ENCODE data around the gene KCTD20.

Gene KCTD20

GRCh38 chr6:36504982-36505381 lies 62.2 kb downstream of the KCTD20 start:
- H3K36me3 ChIP-seq (ENCODE audit: control insufficient read depth in 1 of 2, insufficient read depth in 2 of 2, low read length in 2 of 2) = peaks cover 10 to 13% of the 10 kb centered on the region in 2 donors
- no peak overlapping the region for H3K9ac ChIP-seq (ENCODE audit: low read depth in 1 of 2, low read length in 2 of 2)
- H3K4me3 ChIP-seq (ENCODE audit: low read depth in 1 of 2, low read length in 2 of 2) = no peak overlapping the region
- H3K9me3 ChIP-seq (ENCODE audit: control insufficient read depth in 1 of 2, low read length in 2 of 2) = no peaks in the 10 kb centered on the region
- H3K27ac ChIP-seq (ENCODE audit: low read depth, low read length) = no peak overlapping the region
- H3K4me1 ChIP-seq (ENCODE audit: control insufficient read depth in 1 of 2, insufficient read depth in 2 of 2, low read length in 2 of 2) = peaks cover 30 to 48% of the 10 kb centered on the region in 2 donors
- no peaks in the 10 kb centered on the region for H3K27me3 ChIP-seq (ENCODE audit: control insufficient read depth in 1 of 2, insufficient read depth in 2 of 2, low read length in 2 of 2)

- no peak overlapping the region for H3K9ac ChIP-seq (ENCODE audit: low read depth in 1 of 2, low read length in 2 of 2)
- H3K27ac ChIP-seq (ENCODE audit: low read depth, low read length) = no peak overlapping the region
- H3K36me3 ChIP-seq (ENCODE audit: control insufficient read depth in 1 of 2, insufficient read depth in 2 of 2, low read length in 2 of 2) = peaks cover 19 to 22% of the 10 kb centered on the region in 2 donors
- peaks cover 30 to 55% of the 10 kb centered on the region in 2 donors for H3K4me1 ChIP-seq (ENCODE audit: control insufficient read depth in 1 of 2, insufficient read depth in 2 of 2, low read length in 2 of 2)
- H3K9me3 ChIP-seq (ENCODE audit: control insufficient read depth in 1 of 2, low read length in 2 of 2) = no peaks in the 10 kb centered on the region
- H3K4me3 ChIP-seq (ENCODE audit: low read depth in 1 of 2, low read length in 2 of 2) = no peak overlapping the region
- no peaks in the 10 kb centered on the region for H3K27me3 ChIP-seq (ENCODE audit: control insufficient read depth in 1 of 2, insufficient read depth in 2 of 2, low read length in 2 of 2)
Measured at GRCh38 chr6:36505744-36506534, 63.1 kb downstream of the KCTD20 start.

GRCh38 chr6:36506611-36507010 lies 63.8 kb downstream of the KCTD20 start:
- Histone ChIP-seq H3K9me3 (ENCODE audit: control insufficient read depth in 1 of 2, low read length in 2 of 2) (no peaks in the 10 kb centered on the region), H3K4me1 (ENCODE audit: control insufficient read depth in 1 of 2, insufficient read depth in 2 of 2, low read length in 2 of 2) (peaks cover 30 to 56% of the 10 kb centered on the region in 2 donors), H3K4me3 (ENCODE audit: low read depth in 1 of 2, low read length in 2 of 2) (no peak overlapping the region), H3K9ac (ENCODE audit: low read depth in 1 of 2, low read length in 2 of 2) (no peak overlapping the region), H3K36me3 (ENCODE audit: control insufficient read depth in 1 of 2, insufficient read depth in 2 of 2, low read length in 2 of 2) (peaks cover 21 to 24% of the 10 kb centered on the region in 2 donors), H3K27me3 (ENCODE audit: control insufficient read depth in 1 of 2, insufficient read depth in 2 of 2, low read length in 2 of 2) (no peaks in the 10 kb centered on the region), H3K27ac (ENCODE audit: low read depth, low read length) (no peak overlapping the region)

- H3K9me3 ChIP-seq (ENCODE audit: control insufficient read depth in 1 of 2, low read length in 2 of 2) = no peaks in the 10 kb centered on the region
- peaks cover 24 to 25% of the 10 kb centered on the region in 2 donors for H3K36me3 ChIP-seq (ENCODE audit: control insufficient read depth in 1 of 2, insufficient read depth in 2 of 2, low read length in 2 of 2)
- no peak overlapping the region for H3K27ac ChIP-seq (ENCODE audit: low read depth, low read length)
- H3K4me1 ChIP-seq (ENCODE audit: control insufficient read depth in 1 of 2, insufficient read depth in 2 of 2, low read length in 2 of 2) = peaks cover 32 to 52% of the 10 kb centered on the region in 2 donors
- H3K4me3 ChIP-seq (ENCODE audit: low read depth in 1 of 2, low read length in 2 of 2) = no peak overlapping the region
- no peak overlapping the region for H3K9ac ChIP-seq (ENCODE audit: low read depth in 1 of 2, low read length in 2 of 2)
- H3K27me3 ChIP-seq (ENCODE audit: control insufficient read depth in 1 of 2, insufficient read depth in 2 of 2, low read length in 2 of 2) = no peaks in the 10 kb centered on the region
Measured at GRCh38 chr6:36508532-36508931, 65.7 kb downstream of the KCTD20 start.

- H3K4me1 ChIP-seq (ENCODE audit: control insufficient read depth in 1 of 2, insufficient read depth in 2 of 2, low read length in 2 of 2) = peaks cover 26 to 43% of the 10 kb centered on the region in 2 donors
Measured at GRCh38 chr6:36510365-36510764, 67.6 kb downstream of the KCTD20 start.

GRCh38 chr6:36514554-36515456 lies 72.0 kb downstream of the KCTD20 start:
- H3K9me3 ChIP-seq (ENCODE audit: control insufficient read depth in 1 of 2, low read length in 2 of 2) = no peaks in the 10 kb centered on the region
- peaks cover 9 to 33% of the 10 kb centered on the region in 2 donors for H3K4me1 ChIP-seq (ENCODE audit: control insufficient read depth in 1 of 2, insufficient read depth in 2 of 2, low read length in 2 of 2)
- H3K9ac ChIP-seq (ENCODE audit: low read depth in 1 of 2, low read length in 2 of 2) = peak overlapping the region in 1 of 2 donors; percentile 5
- H3K36me3 ChIP-seq (ENCODE audit: control insufficient read depth in 1 of 2, insufficient read depth in 2 of 2, low read length in 2 of 2) = peaks cover 20 to 38% of the 10 kb centered on the region in 2 donors
- H3K27me3 ChIP-seq (ENCODE audit: control insufficient read depth in 1 of 2, insufficient read depth in 2 of 2, low read length in 2 of 2) = no peaks in the 10 kb centered on the region
- peak overlapping the region in 1 of 2 donors; percentile 27 for H3K4me3 ChIP-seq (ENCODE audit: low read depth in 1 of 2, low read length in 2 of 2)
- no peak overlapping the region for H3K27ac ChIP-seq (ENCODE audit: low read depth, low read length)

More at GRCh38 chr6:36510365-36510764, 67.6 kb downstream of the KCTD20 start:
- Histone ChIP-seq H3K9ac (ENCODE audit: low read depth in 1 of 2, low read length in 2 of 2) (no peak overlapping the region), H3K9me3 (ENCODE audit: control insufficient read depth in 1 of 2, low read length in 2 of 2) (no peaks in the 10 kb centered on the region), H3K27ac (ENCODE audit: low read depth, low read length) (no peak overlapping the region), H3K36me3 (ENCODE audit: control insufficient read depth in 1 of 2, insufficient read depth in 2 of 2, low read length in 2 of 2) (peaks cover 25% of the 10 kb centered on the region in 2 donors), H3K27me3 (ENCODE audit: control insufficient read depth in 1 of 2, insufficient read depth in 2 of 2, low read length in 2 of 2) (no peaks in the 10 kb centered on the region), H3K4me3 (ENCODE audit: low read depth in 1 of 2, low read length in 2 of 2) (no peak overlapping the region)

GRCh38 chr6:36515844-36516243 lies 73.0 kb downstream of the KCTD20 start:
- Histone ChIP-seq H3K9me3 (ENCODE audit: control insufficient read depth in 1 of 2, low read length in 2 of 2) (no peaks in the 10 kb centered on the region), H3K36me3 (ENCODE audit: control insufficient read depth in 1 of 2, insufficient read depth in 2 of 2, low read length in 2 of 2) (peaks cover 16 to 38% of the 10 kb centered on the region in 2 donors), H3K4me1 (ENCODE audit: control insufficient read depth in 1 of 2, insufficient read depth in 2 of 2, low read length in 2 of 2) (peaks cover 9 to 27% of the 10 kb centered on the region in 2 donors), H3K9ac (ENCODE audit: low read depth in 1 of 2, low read length in 2 of 2) (no peak overlapping the region), H3K27ac (ENCODE audit: low read depth, low read length) (no peak overlapping the region), H3K27me3 (ENCODE audit: control insufficient read depth in 1 of 2, insufficient read depth in 2 of 2, low read length in 2 of 2) (no peaks in the 10 kb centered on the region), H3K4me3 (ENCODE audit: low read depth in 1 of 2, low read length in 2 of 2) (no peak overlapping the region)

GRCh38 chr6:36516559-36516958 lies 73.8 kb downstream of the KCTD20 start:
- Histone ChIP-seq H3K4me1 (ENCODE audit: control insufficient read depth in 1 of 2, insufficient read depth in 2 of 2, low read length in 2 of 2) (peaks cover 9 to 25% of the 10 kb centered on the region in 2 donors), H3K9me3 (ENCODE audit: control insufficient read depth in 1 of 2, low read length in 2 of 2) (no peaks in the 10 kb centered on the region), H3K4me3 (ENCODE audit: low read depth in 1 of 2, low read length in 2 of 2) (no peak overlapping the region), H3K36me3 (ENCODE audit: control insufficient read depth in 1 of 2, insufficient read depth in 2 of 2, low read length in 2 of 2) (peaks cover 19 to 41% of the 10 kb centered on the region in 2 donors), H3K27ac (ENCODE audit: low read depth, low read length) (no peak overlapping the region), H3K9ac (ENCODE audit: low read depth in 1 of 2, low read length in 2 of 2) (no peak overlapping the region), H3K27me3 (ENCODE audit: control insufficient read depth in 1 of 2, insufficient read depth in 2 of 2, low read length in 2 of 2) (no peaks in the 10 kb centered on the region)

- peaks cover 9 to 23% of the 10 kb centered on the region in 2 donors for H3K4me1 ChIP-seq (ENCODE audit: control insufficient read depth in 1 of 2, insufficient read depth in 2 of 2, low read length in 2 of 2)
- H3K27ac ChIP-seq (ENCODE audit: low read depth, low read length) = no peak overlapping the region
- no peak overlapping the region for H3K4me3 ChIP-seq (ENCODE audit: low read depth in 1 of 2, low read length in 2 of 2)
- no peaks in the 10 kb centered on the region for H3K27me3 ChIP-seq (ENCODE audit: control insufficient read depth in 1 of 2, insufficient read depth in 2 of 2, low read length in 2 of 2)
- peaks cover 18 to 46% of the 10 kb centered on the region in 2 donors for H3K36me3 ChIP-seq (ENCODE audit: control insufficient read depth in 1 of 2, insufficient read depth in 2 of 2, low read length in 2 of 2)
- no peak overlapping the region for H3K9ac ChIP-seq (ENCODE audit: low read depth in 1 of 2, low read length in 2 of 2)
- H3K9me3 ChIP-seq (ENCODE audit: control insufficient read depth in 1 of 2, low read length in 2 of 2) = no peaks in the 10 kb centered on the region
Measured at GRCh38 chr6:36516988-36517387, 74.2 kb downstream of the KCTD20 start.

GRCh38 chr6:36517408-36517807 lies 74.6 kb downstream of the KCTD20 start:
- Histone ChIP-seq H3K9ac (ENCODE audit: low read depth in 1 of 2, low read length in 2 of 2) (no peak overlapping the region), H3K27ac (ENCODE audit: low read depth, low read length) (no peak overlapping the region), H3K4me1 (ENCODE audit: control insufficient read depth in 1 of 2, insufficient read depth in 2 of 2, low read length in 2 of 2) (peaks cover 6 to 19% of the 10 kb centered on the region in 2 donors), H3K36me3 (ENCODE audit: control insufficient read depth in 1 of 2, insufficient read depth in 2 of 2, low read length in 2 of 2) (peaks cover 15 to 50% of the 10 kb centered on the region in 2 donors), H3K4me3 (ENCODE audit: low read depth in 1 of 2, low read length in 2 of 2) (no peak overlapping the region), H3K9me3 (ENCODE audit: control insufficient read depth in 1 of 2, low read length in 2 of 2) (no peaks in the 10 kb centered on the region), H3K27me3 (ENCODE audit: control insufficient read depth in 1 of 2, insufficient read depth in 2 of 2, low read length in 2 of 2) (no peaks in the 10 kb centered on the region)

All from duodenal mucosa (tissue), 2 donors.